ENCODE measurements around the gene FMNL2.

The FMNL2 gene

GRCh38 chr2:152369176-152369860 is 34.3 kb downstream of the FMNL2 start:
- TF ChIP-seq EZH2 (IDR thresholded peaks at IDR 0.05; ENCODE audit: borderline replicate concordance, low read depth, low read length, severe bottlenecking) = no peak
- TF ChIP-seq, protein P1, sequence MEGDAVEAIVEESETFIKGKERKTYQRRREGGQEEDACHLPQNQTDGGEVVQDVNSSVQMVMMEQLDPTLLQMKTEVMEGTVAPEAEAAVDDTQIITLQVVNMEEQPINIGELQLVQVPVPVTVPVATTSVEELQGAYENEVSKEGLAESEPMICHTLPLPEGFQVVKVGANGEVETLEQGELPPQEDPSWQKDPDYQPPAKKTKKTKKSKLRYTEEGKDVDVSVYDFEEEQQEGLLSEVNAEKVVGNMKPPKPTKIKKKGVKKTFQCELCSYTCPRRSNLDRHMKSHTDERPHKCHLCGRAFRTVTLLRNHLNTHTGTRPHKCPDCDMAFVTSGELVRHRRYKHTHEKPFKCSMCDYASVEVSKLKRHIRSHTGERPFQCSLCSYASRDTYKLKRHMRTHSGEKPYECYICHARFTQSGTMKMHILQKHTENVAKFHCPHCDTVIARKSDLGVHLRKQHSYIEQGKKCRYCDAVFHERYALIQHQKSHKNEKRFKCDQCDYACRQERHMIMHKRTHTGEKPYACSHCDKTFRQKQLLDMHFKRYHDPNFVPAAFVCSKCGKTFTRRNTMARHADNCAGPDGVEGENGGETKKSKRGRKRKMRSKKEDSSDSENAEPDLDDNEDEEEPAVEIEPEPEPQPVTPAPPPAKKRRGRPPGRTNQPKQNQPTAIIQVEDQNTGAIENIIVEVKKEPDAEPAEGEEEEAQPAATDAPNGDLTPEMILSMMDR (IDR thresholded peaks at IDR 0.05; ENCODE audit: borderline replicate concordance, extremely low read depth, low read length, poor library complexity, severe bottlenecking) = no peak
- no peak overlapping the region for H3K4me3 ChIP-seq (ENCODE audit: low read depth in 1 of 2, low read length in 2 of 2)
- H3K9me3 ChIP-seq (ENCODE audit: insufficient read depth, low read length, severe bottlenecking) = no peaks in the 10 kb centered on the region
- no peaks in the 10 kb centered on the region for H3K79me2 ChIP-seq (ENCODE audit: insufficient read depth, low read length)
- H3K27ac ChIP-seq (ENCODE audit: low read length) = no peak overlapping the region
- ATAC-seq (ENCODE audit: insufficient read depth, low read depth) (no peak), DNase-seq (no peak)
- no peak overlapping the region for H3K4me2 ChIP-seq (ENCODE audit: insufficient read depth, low read length)
- H3K4me1 ChIP-seq (ENCODE audit: insufficient read depth, low read length) = no peaks in the 10 kb centered on the region
- H2AFZ ChIP-seq (ENCODE audit: low read depth, low read length) = no peak overlapping the region
- no peaks in the 10 kb centered on the region for H3K27me3 ChIP-seq (ENCODE audit: insufficient read depth, low read length, poor library complexity)
- no peaks in the 10 kb centered on the region for H4K20me1 ChIP-seq (ENCODE audit: insufficient read depth, low read length)
- H3K9ac ChIP-seq (ENCODE audit: low read depth, low read length) = no peak overlapping the region
- H3K36me3 ChIP-seq (ENCODE audit: insufficient read depth, low read length) = no peaks in the 10 kb centered on the region

DNA sequence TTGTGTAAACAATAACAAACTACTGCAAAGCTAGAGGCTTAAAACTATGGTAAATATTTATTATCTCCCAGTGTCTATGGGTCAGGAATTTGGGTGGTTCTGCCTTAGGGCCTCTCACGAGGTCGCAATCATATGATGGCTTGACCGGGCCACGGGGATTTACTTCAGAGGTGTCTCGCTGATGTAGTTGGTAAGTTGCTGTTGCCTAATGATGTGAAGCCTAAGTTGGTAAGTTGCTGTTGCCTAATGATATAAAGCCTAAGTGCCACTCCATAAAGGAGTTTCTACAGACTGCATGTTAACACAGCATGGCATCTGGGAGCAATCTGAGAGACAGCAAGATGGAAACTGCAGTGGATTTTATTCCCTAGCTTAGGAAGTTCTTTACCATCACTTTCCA is 35.8 kb downstream of the FMNL2 start:
- Histone ChIP-seq H4K20me1 (ENCODE audit: insufficient read depth, low read length) (no peaks in the 10 kb centered on the region), H3K27ac (ENCODE audit: low read length) (no peak overlapping the region), H3K4me3 (ENCODE audit: low read depth in 1 of 2, low read length in 2 of 2) (no peak overlapping the region), H3K4me2 (ENCODE audit: insufficient read depth, low read length) (no peak overlapping the region), H3K4me1 (ENCODE audit: insufficient read depth, low read length) (no peaks in the 10 kb centered on the region), H3K79me2 (ENCODE audit: insufficient read depth, low read length) (no peaks in the 10 kb centered on the region), H3K9ac (ENCODE audit: low read depth, low read length) (no peak overlapping the region), H2AFZ (ENCODE audit: low read depth, low read length) (no peak overlapping the region), H3K9me3 (ENCODE audit: insufficient read depth, low read length, severe bottlenecking) (no peaks in the 10 kb centered on the region), H3K27me3 (ENCODE audit: insufficient read depth, low read length, poor library complexity) (no peaks in the 10 kb centered on the region), H3K36me3 (ENCODE audit: insufficient read depth, low read length) (no peaks in the 10 kb centered on the region)
- ATAC-seq (ENCODE audit: insufficient read depth, low read depth) = no peak
- no peak for TF ChIP-seq EZH2 (IDR thresholded peaks at IDR 0.05; ENCODE audit: borderline replicate concordance, low read depth, low read length, severe bottlenecking)
- TF ChIP-seq, protein P1 (IDR thresholded peaks at IDR 0.05; ENCODE audit: borderline replicate concordance, extremely low read depth, low read length, poor library complexity, severe bottlenecking) = no peak
- no peak for DNase-seq

DNA sequence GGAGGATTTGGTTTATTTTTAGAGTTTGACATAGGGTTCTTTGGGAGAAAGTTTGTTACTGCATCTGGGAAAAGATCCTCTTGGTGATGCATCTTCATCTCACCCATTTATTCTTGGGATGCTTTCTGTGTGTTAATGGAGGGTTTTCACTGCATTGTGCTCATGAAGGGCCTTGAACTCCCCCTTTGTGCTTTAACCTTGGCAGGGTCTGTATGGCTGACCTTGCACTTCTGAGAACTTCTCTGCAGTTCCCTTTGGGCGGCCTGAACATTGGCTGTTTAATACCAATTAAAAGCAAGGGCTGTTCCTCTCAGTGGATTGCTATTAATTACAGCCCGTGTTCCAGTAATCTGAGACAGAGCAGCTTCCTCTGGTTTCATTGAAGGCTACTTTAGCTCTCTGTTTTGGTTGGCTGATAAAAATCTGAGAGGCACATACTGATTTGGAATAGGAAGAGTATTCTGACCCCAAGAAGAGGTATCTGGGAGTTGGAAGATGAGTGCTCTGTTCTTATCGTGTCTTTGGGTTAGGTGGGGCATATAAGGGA is 37.5 kb downstream of the FMNL2 start:
- Histone ChIP-seq H3K79me2 (ENCODE audit: insufficient read depth, low read length) (no peaks in the 10 kb centered on the region), H3K4me2 (ENCODE audit: insufficient read depth, low read length) (no peak overlapping the region), H2AFZ (ENCODE audit: low read depth, low read length) (no peak overlapping the region), H3K4me1 (ENCODE audit: insufficient read depth, low read length) (no peaks in the 10 kb centered on the region), H3K27ac (ENCODE audit: low read length) (no peak overlapping the region), H3K27me3 (ENCODE audit: insufficient read depth, low read length, poor library complexity) (no peaks in the 10 kb centered on the region), H3K36me3 (ENCODE audit: insufficient read depth, low read length) (no peaks in the 10 kb centered on the region), H3K9ac (ENCODE audit: low read depth, low read length) (no peak overlapping the region), H4K20me1 (ENCODE audit: insufficient read depth, low read length) (no peaks in the 10 kb centered on the region), H3K9me3 (ENCODE audit: insufficient read depth, low read length, severe bottlenecking) (no peaks in the 10 kb centered on the region), H3K4me3 (ENCODE audit: low read depth in 1 of 2, low read length in 2 of 2) (no peak overlapping the region)
- DNase-seq = no peak
- TF ChIP-seq EZH2 (IDR thresholded peaks at IDR 0.05; ENCODE audit: borderline replicate concordance, low read depth, low read length, severe bottlenecking) = no peak
- TF ChIP-seq, protein P1 (IDR thresholded peaks at IDR 0.05; ENCODE audit: borderline replicate concordance, extremely low read depth, low read length, poor library complexity, severe bottlenecking) = no peak
- ATAC-seq (ENCODE audit: insufficient read depth, low read depth) = no peak
